ENCODE data around the gene EPHA4.

DNA sequence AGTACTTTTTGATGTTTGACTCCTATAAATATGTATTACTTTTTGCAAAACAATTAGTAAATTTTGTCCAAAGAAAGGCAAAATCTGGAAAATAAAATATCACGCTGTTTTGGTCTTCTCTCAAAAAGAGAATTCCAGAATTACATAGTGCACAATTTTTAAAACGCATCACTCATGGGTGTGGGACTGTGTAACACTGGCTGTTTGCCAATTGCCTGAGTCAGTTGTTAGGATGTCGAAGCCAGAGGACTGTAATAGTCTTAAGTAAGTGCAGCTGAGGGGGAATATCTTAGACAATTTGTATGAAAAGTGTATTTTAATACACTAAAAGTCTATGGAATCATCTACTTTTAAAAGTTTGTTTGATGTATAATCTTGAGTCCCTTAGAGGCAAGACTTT, 24.1 kb upstream of the EPHA4 start:
- TF ChIP-seq, protein P1, sequence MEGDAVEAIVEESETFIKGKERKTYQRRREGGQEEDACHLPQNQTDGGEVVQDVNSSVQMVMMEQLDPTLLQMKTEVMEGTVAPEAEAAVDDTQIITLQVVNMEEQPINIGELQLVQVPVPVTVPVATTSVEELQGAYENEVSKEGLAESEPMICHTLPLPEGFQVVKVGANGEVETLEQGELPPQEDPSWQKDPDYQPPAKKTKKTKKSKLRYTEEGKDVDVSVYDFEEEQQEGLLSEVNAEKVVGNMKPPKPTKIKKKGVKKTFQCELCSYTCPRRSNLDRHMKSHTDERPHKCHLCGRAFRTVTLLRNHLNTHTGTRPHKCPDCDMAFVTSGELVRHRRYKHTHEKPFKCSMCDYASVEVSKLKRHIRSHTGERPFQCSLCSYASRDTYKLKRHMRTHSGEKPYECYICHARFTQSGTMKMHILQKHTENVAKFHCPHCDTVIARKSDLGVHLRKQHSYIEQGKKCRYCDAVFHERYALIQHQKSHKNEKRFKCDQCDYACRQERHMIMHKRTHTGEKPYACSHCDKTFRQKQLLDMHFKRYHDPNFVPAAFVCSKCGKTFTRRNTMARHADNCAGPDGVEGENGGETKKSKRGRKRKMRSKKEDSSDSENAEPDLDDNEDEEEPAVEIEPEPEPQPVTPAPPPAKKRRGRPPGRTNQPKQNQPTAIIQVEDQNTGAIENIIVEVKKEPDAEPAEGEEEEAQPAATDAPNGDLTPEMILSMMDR (IDR thresholded peaks at IDR 0.05) = no peak
- TF ChIP-seq ZFX (IDR thresholded peaks at IDR 0.05; ENCODE audit: borderline replicate concordance) = no peak

Data from 22Rv1 (cell line).